EH (cell line): Measurements from ENCODE around the gene FAAH2.
"Not testable (repeated sequence)": the region's sequence is repeated elsewhere in the genome, so short reads cannot be mapped to it uniquely, and the experiment has no call there.

Experiments
- DNase-seq: peaks from one replicate; pipeline ENCODE4 v3.0.0-alpha.2; 2015; ENCODE audit warnings: low read depth

FAAH2 gene

GRCh38 chrX:57380026-57380796 is 93.7 kb downstream of the FAAH2 start:
- DNase-seq, result no peak

- not testable (repeated sequence) for DNase-seq
Observed at GRCh38 chrX:57394162-57394561, 107.7 kb downstream of the FAAH2 start.

GRCh38 chrX:57403191-57403590 is 116.7 kb downstream of the FAAH2 start:
- not testable (repeated sequence) for DNase-seq

GRCh38 chrX:57406149-57406548 is 119.6 kb downstream of the FAAH2 start:
- DNase-seq, result no peak

GRCh38 chrX:57417827-57418226 is 131.3 kb downstream of the FAAH2 start:
- DNase-seq, result no peak

GRCh38 chrX:57422289-57422688 is 135.8 kb downstream of the FAAH2 start:
- DNase-seq, result no peak

GRCh38 chrX:57422790-57423189 is 136.3 kb downstream of the FAAH2 start:
- DNase-seq, result no peak

- DNase-seq, result no peak
Observed at GRCh38 chrX:57445076-57445475, 158.6 kb downstream of the FAAH2 start.

GRCh38 chrX:57445832-57446231 is 159.3 kb downstream of the FAAH2 start:
- no peak for DNase-seq

- no peak for DNase-seq
Observed at GRCh38 chrX:57447856-57448255, 161.3 kb downstream of the FAAH2 start.

GRCh38 chrX:57451426-57452020 is 165.0 kb downstream of the FAAH2 start:
- DNase-seq, result no peak

- DNase-seq, result peak; percentile 16
Observed at GRCh38 chrX:57453901-57454300, 167.4 kb downstream of the FAAH2 start.

- DNase-seq, result no peak
Observed at GRCh38 chrX:57481514-57481913, 195.0 kb downstream of the FAAH2 start.

GRCh38 chrX:57516491-57516890 is 230.0 kb downstream of the FAAH2 start:
- DNase-seq, result no peak

GRCh38 chrX:57519578-57520118 is 233.1 kb downstream of the FAAH2 start:
- DNase-seq, result no peak

GRCh38 chrX:57528670-57529255 is 242.3 kb downstream of the FAAH2 start:
- peak; percentile 8 for DNase-seq
